BJ (cell line): ENCODE measurements around the gene PRR19. TPM values are rescaled to one million over a fixed set of nuclear protein-coding genes. Genes with fewer than 3 reads are reported as not detected.

Source experiments
- CTCF ChIA-PET: fragments of 350-600 bp; formaldehyde crosslinking; extraction: SDS; loops from one replicate; lab custom pipeline; 2021; ENCODE audit warnings: antibody characterized with exemption, inconsistent platforms; lab: Yijun Ruan, JAX
- POLR2A ChIA-PET: fragments of 300-600 bp; sonication (Branson Sonifier 250); formaldehyde crosslinking; extraction: SDS; loops from one replicate; lab custom pipeline; 2021; ENCODE audit warnings: antibody characterized with exemption; lab: Charles Lee
- DNase-seq: peaks from one replicate; pipeline ENCODE4 v3.0.0-alpha.2; 2011; ENCODE audit warnings: low read depth
- H3K27me3 ChIP-seq: 2 replicates; pipeline ENCODE4 v1.6.0; 2011; ENCODE audit warnings: low read length; ENCODE audit not compliant: control insufficient read depth, insufficient read depth
- H3K36me3 ChIP-seq: 2 replicates; pipeline ENCODE4 v1.5.1; 2011; ENCODE audit warnings: low read length; ENCODE audit not compliant: control insufficient read depth, insufficient read depth
- H3K4me3 ChIP-seq: 2 replicates; pipeline ENCODE4 v1.5.1; 2011; ENCODE audit warnings: low read depth, mild to moderate bottlenecking, control low read depth, low read length
- polyA plus RNA-seq: library from polyadenylated mRNA; depleted of rRNA; stranded (reverse); fragments of >200 nt; gene quantifications from 2 replicates; pipeline ENCODE4 v1.2.3, GENCODE V29; 2011
- TF ChIP-seq, protein P1 (sequence below): IDR thresholded peaks from 2 replicates; pipeline ENCODE4 v1.5.1; 2011; ENCODE audit warnings: low read depth, mild to moderate bottlenecking, control low read depth, inconsistent platforms, low read length, moderate library complexity; ENCODE audit not compliant: insufficient read depth

Gene PRR19
- polyA plus RNA-seq, 1 experiment, result 0.93 TPM

DNA sequence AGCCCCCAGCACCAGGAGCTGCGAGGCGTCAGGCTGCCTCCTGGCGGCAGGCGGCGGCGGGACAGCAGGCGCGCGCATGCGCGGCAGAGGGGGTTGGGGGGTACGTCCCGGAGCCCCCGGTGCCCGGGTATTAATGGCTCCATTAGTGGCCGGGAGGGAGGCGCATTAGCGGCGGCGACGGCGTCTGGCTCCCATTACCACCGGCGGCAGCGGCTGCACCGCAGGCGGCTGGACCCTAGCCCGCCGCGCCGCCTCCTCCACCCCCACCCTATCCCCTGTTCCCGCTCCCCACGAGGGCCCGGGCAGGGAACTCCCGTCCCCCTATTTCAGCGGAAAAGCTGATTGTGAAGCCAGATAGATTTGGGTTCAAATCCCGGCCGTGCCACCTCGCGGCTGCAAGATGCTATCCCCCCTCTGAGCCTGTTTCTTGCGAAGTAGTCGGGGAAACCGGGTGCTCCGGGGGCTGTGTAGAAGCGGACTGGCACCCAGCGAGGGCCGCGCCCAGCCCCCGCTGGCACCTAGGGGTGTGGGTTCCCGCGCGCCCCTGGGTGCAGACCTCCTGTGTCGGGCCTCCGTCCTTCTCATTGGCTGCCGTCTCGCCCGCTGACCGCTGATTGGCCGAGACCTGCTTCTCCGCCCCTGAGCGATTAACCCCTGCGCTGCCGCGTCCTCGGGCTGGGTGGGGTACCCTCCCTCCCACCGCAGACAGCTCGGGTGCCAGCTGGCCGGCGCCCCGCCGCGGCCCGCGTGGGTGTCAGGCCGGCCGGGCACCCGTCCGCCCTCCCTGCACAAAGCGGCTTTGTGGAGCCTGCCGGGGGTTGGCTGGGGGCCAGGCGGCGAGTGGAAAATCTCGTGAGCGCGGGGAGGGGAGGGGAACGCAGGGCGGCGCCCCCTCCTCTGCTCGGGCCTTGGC lies 21.8 kb upstream of the PRR19 start:
- Histone ChIP-seq H3K4me3 (peak overlapping the region; percentile 54), H3K36me3 (0 out of 2 replicates have a peak, but pooled peaks cover 1% of the 10 kb centered on the region), H3K27me3 (no peaks in the 10 kb centered on the region)
- POLR2A ChIA-PET, result interaction anchor here (0.6 kb wide), 2 partner anchors 10 to 204 kb away, joined by 5 to 11 read pairs; partner anchors contain the start of gene ZNF574
- DNase-seq, result no peak
- CTCF ChIA-PET, result interaction anchor here (0.8 to 7.4 kb wide), 18 partner anchors 10 to 172 kb away, joined by 3 to 135 read pairs (median 7); partner anchors contain the start of genes CIC, ERF, GSK3A and PAFAH1B3
- TF ChIP-seq, protein P1, sequence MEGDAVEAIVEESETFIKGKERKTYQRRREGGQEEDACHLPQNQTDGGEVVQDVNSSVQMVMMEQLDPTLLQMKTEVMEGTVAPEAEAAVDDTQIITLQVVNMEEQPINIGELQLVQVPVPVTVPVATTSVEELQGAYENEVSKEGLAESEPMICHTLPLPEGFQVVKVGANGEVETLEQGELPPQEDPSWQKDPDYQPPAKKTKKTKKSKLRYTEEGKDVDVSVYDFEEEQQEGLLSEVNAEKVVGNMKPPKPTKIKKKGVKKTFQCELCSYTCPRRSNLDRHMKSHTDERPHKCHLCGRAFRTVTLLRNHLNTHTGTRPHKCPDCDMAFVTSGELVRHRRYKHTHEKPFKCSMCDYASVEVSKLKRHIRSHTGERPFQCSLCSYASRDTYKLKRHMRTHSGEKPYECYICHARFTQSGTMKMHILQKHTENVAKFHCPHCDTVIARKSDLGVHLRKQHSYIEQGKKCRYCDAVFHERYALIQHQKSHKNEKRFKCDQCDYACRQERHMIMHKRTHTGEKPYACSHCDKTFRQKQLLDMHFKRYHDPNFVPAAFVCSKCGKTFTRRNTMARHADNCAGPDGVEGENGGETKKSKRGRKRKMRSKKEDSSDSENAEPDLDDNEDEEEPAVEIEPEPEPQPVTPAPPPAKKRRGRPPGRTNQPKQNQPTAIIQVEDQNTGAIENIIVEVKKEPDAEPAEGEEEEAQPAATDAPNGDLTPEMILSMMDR, result peak; percentile 91

DNA sequence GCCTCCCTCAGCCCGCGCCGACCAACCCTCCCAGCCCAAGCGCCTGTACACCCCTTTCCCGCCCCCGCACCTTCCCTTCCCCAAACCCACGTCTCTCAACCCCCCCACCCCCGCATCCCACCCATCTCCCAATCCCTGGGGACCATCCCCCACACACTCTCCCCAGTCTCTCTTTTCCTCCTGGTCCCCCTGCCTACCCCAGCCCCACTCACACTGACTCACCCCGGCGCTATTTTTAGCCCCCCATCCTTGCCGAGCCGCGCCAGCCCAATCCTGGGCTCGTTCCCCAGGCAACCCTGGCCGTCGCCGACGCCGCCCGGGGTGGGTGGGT lies 21.2 kb upstream of the PRR19 start:
- no peak for DNase-seq
- H3K36me3 ChIP-seq, result no peaks in the 10 kb centered on the region
- ChIA-PET CTCF (interaction anchor here (1.0 to 7.4 kb wide), 6 partner anchors 9 to 41 kb away, joined by 4 to 135 read pairs (median 16); partner anchors contain the start of genes CIC and GSK3A), POLR2A (no interaction called here)
- peak overlapping the region; percentile 54 for H3K4me3 ChIP-seq
- no peaks in the 10 kb centered on the region for H3K27me3 ChIP-seq
- TF ChIP-seq, protein P1, result no peak

DNA sequence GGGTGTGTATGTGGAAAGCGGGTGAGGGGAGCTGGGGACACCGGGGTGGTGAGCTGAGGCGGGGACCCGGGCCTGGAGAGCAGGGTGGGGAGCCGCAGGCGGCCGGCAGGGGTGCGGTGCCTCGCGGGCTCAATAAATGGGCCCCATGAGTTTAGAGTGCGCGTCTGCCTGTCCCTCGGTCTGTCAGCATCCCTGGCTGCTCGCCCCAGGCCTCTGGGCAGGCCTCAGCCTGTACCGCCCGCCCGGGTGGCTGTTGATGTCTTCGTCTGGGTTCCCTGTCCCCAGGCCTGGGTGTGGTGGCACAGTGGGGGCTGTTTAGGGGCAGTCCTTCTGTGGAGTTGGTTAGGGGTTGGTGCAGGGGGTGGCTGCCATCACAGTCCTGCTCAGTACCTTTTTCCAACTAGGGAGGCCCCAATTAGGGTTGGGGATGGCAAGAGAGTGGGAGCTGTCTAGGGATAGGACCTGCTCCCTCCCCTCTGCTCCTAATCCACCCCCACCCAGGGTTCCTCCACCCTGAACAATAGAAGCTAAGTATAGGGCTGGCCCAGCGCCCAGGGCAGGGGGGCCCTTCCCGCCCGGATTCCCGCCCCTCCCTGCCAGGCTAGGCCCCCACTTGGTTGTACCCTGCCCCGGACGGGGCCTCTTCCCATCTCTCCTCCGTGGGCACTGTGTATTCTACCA lies 20.6 kb upstream of the PRR19 start:
- ChIA-PET POLR2A (interaction anchor here (0.6 kb wide), 1 partner anchor 1884 kb away, joined by 3 read pairs; no protein-coding TSS in a partner anchor), CTCF (interaction anchor here (0.9 to 7.4 kb wide), 8 partner anchors 9 to 173 kb away, joined by 3 to 135 read pairs (median 12); partner anchors contain the start of genes CIC and GSK3A)
- Histone ChIP-seq H3K36me3 (peaks cover 2% of the 10 kb centered on the region; the same call in 1 of the 2 replicates), H3K4me3 (peak overlapping the region; percentile 54), H3K27me3 (no peaks in the 10 kb centered on the region)
- no peak for DNase-seq
- TF ChIP-seq, protein P1, result no peak

DNA sequence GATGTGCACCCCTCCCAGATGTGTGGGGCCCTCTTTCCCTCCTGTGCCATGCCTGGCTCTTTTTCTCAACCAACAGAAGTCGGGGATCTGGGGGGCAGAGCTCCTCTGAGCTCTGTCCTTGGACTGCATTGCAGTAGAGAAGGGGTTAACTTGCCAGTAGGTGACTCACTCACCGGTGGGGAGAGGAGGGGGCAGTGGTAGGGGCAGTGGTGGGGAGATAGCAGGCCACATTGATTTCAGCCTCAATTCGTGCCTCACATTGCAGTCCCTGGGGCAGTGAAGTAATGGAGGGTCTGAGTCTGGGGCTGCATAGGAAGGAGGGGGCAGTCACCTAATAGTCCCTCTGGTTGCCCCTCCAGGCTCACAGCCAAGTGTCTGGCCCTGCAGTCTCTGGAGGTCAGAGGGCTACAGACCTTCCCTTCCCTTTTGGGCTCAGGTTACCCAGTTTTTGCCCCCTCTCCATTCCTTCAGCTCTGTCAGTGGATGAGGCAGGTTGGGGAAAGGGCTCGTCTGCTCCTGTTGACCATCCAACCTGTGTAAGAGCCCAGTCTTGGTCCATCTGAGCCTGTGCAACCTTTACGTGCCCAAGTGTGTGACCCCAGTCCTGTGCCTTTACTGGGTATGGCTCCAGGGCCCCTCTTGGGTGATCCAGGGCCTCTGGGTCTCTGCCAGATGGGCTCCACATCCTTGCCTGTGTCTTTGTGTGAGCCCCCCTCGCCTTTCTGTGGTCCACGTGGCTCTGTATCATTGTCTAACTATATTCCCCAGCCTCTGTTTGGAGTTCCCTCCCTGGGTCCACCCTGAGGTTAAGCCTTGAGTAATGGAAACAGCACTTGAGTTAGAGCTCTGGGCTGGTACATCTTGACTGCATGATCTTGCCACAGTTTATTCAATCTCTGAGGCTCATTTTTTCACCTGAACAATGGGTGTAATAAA lies 19.8 kb upstream of the PRR19 start:
- TF ChIP-seq, protein P1, result no peak
- Histone ChIP-seq H3K36me3 (peaks cover 4% of the 10 kb centered on the region), H3K4me3 (peak overlapping the region; percentile 54; the same call in 1 of the 2 replicates), H3K27me3 (no peaks in the 10 kb centered on the region)
- POLR2A ChIA-PET, result interaction anchor here (0.5 to 0.6 kb wide), 2 partner anchors 48 to 1884 kb away, joined by 3 read pairs; no protein-coding TSS in a partner anchor
- no peak for DNase-seq
- CTCF ChIA-PET, result interaction anchor here (0.6 to 7.4 kb wide), 7 partner anchors 11 to 174 kb away, joined by 3 to 135 read pairs (median 4); partner anchors contain the start of genes GSK3A and PAFAH1B3
